Gastroesophageal sphincter (tissue), 3 donors: Measurements from ENCODE around the gene ECE2.

Source experiments
- POLR2AphosphoS5 ChIP-seq: sonication (generic); formaldehyde crosslinking; IDR thresholded peaks from one replicate; pipeline ENCODE4 v1.6.1; 2017; ENCODE audit warnings: antibody characterized with exemption
- TF ChIP-seq, protein P1 (sequence below), 4 experiments: fragments of 200-600 bp in 2 of 4; fragments of 450-650 bp in 2 of 4; sonication (generic) in 1 of 4; IDR thresholded peaks; one replicate each; pipeline ENCODE4 v1.5.1; 2017 to 2019; ENCODE audit warnings: antibody characterized with exemption in 4 of 4, mild to moderate bottlenecking in 2 of 4, moderate library complexity in 2 of 4

GRCh38 chr3:184299488-184300377, 23.9 kb downstream of the ECE2 start:
- TF ChIP-seq, protein P1, sequence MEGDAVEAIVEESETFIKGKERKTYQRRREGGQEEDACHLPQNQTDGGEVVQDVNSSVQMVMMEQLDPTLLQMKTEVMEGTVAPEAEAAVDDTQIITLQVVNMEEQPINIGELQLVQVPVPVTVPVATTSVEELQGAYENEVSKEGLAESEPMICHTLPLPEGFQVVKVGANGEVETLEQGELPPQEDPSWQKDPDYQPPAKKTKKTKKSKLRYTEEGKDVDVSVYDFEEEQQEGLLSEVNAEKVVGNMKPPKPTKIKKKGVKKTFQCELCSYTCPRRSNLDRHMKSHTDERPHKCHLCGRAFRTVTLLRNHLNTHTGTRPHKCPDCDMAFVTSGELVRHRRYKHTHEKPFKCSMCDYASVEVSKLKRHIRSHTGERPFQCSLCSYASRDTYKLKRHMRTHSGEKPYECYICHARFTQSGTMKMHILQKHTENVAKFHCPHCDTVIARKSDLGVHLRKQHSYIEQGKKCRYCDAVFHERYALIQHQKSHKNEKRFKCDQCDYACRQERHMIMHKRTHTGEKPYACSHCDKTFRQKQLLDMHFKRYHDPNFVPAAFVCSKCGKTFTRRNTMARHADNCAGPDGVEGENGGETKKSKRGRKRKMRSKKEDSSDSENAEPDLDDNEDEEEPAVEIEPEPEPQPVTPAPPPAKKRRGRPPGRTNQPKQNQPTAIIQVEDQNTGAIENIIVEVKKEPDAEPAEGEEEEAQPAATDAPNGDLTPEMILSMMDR (IDR thresholded peaks at IDR 0.05), result no peak
- TF ChIP-seq POLR2AphosphoS5, result no peak
